ENCODE data around the gene SMCO4. TPM values are rescaled to one million over a fixed set of nuclear protein-coding genes. Genes with fewer than 3 reads are reported as not detected.

SMCO4 gene
- total RNA-seq, 4 donors from 2014 or later = 7.1 to 28.2 (median 13.0) TPM

- Histone ChIP-seq H3K4me3 (no peak overlapping the region), H3K27me3 (no peaks in the 10 kb centered on the region), H3K27ac (no peak overlapping the region), H3K36me3 (no peaks in the 10 kb centered on the region), H3K4me1 (no peaks in the 10 kb centered on the region), H3K9me3 (no peaks in the 10 kb centered on the region)
- 90 to 100% methylated on average over 2 to 5 of the region's 5 CpGs for WGBS, 2 donors
- TF ChIP-seq POLR2A (IDR thresholded peaks at IDR 0.05) (no peak), CTCF (IDR thresholded peaks at IDR 0.05) (no peak)
- intact Hi-C loops (cut with DNase I) = no loop called here
- no peak for DNase-seq
These were observed 42.4 kb downstream of the SMCO4 start for GRCh38 chr11:93500759-93501158.

- Histone ChIP-seq H3K27ac (no peak overlapping the region), H3K4me1 (no peaks in the 10 kb centered on the region), H3K4me3 (no peak overlapping the region), H3K9me3 (no peaks in the 10 kb centered on the region), H3K36me3 (no peaks in the 10 kb centered on the region), H3K27me3 (no peaks in the 10 kb centered on the region)
- 77 to 88% methylated on average over 7 to 9 of the region's 9 CpGs for WGBS, 2 donors
- DNase-seq = no peak
- TF ChIP-seq CTCF (IDR thresholded peaks at IDR 0.05) (no peak), POLR2A (IDR thresholded peaks at IDR 0.05) (no peak)
- intact Hi-C loops (cut with DNase I) = no loop called here
These were observed 44.5 kb downstream of the SMCO4 start for GRCh38 chr11:93498641-93499040.

- no peak for DNase-seq
- H3K27ac ChIP-seq = no peak overlapping the region
These were observed 45.0 kb downstream of the SMCO4 start for GRCh38 chr11:93498161-93498560.

GRCh38 chr11:93497596-93497995, 45.6 kb downstream of the SMCO4 start:
- WGBS, 2 donors = 82 to 86% methylated on average over 2 of the region's 2 CpGs
- DNase-seq = no peak
- Histone ChIP-seq H3K27ac (no peak overlapping the region), H3K4me1 (no peaks in the 10 kb centered on the region), H3K36me3 (no peaks in the 10 kb centered on the region), H3K4me3 (no peak overlapping the region), H3K27me3 (no peaks in the 10 kb centered on the region), H3K9me3 (no peaks in the 10 kb centered on the region)
- TF ChIP-seq POLR2A (IDR thresholded peaks at IDR 0.05) = no peak
- no peak for TF ChIP-seq CTCF (IDR thresholded peaks at IDR 0.05)
- intact Hi-C loops (cut with DNase I) = no loop called here

More at GRCh38 chr11:93498161-93498560, 45.0 kb downstream of the SMCO4 start:
- 88 to 91% methylated on average over 3 to 4 of the region's 4 CpGs for WGBS, 2 donors
- no peak overlapping the region for H3K4me3 ChIP-seq
- H3K4me1 ChIP-seq = no peaks in the 10 kb centered on the region
- no peak for TF ChIP-seq CTCF (IDR thresholded peaks at IDR 0.05)
- H3K9me3 ChIP-seq = no peaks in the 10 kb centered on the region
- H3K36me3 ChIP-seq = no peaks in the 10 kb centered on the region
- H3K27me3 ChIP-seq = no peaks in the 10 kb centered on the region
- intact Hi-C loops (cut with DNase I) = no loop called here

GRCh38 chr11:93494357-93494756, 48.8 kb downstream of the SMCO4 start:
- intact Hi-C loops (cut with DNase I) = no loop called here
- no peaks in the 10 kb centered on the region for H3K36me3 ChIP-seq
- DNase-seq = no peak
- no peaks in the 10 kb centered on the region for H3K4me1 ChIP-seq
- no peak overlapping the region for H3K27ac ChIP-seq
- no peaks in the 10 kb centered on the region for H3K27me3 ChIP-seq
- WGBS, 2 donors = 84 to 90% methylated on average over 4 of the region's 4 CpGs
- H3K9me3 ChIP-seq = no peaks in the 10 kb centered on the region
- TF ChIP-seq CTCF (IDR thresholded peaks at IDR 0.05) = no peak
- TF ChIP-seq POLR2A (IDR thresholded peaks at IDR 0.05) = no peak
- no peak overlapping the region for H3K4me3 ChIP-seq

All from esophagus squamous epithelium (tissue), 5 donors.